H1 (cell line): ENCODE data around the gene ABL2. TPM values are rescaled to one million over a fixed set of nuclear protein-coding genes. Genes with fewer than 3 reads are reported as not detected.

Experiments
- CTCF ChIA-PET: fragments of 300-600 bp; sonication (Branson Sonifier 250); formaldehyde crosslinking; loops from one replicate; lab custom pipeline; 2021; ENCODE audit not compliant: partially characterized antibody; lab: Charles Lee
- POLR2A ChIA-PET: fragments of 300-600 bp; sonication (Branson Sonifier 250); formaldehyde crosslinking; loops from one replicate; lab custom pipeline; 2021; ENCODE audit warnings: inconsistent platforms; ENCODE audit not compliant: partially characterized antibody; lab: Charles Lee
- DNase-seq, 2 experiments: peaks; one replicate each; pipeline versions ENCODE4 v3.0.0 to v3.0.0-alpha.2; 2010 to 2022; ENCODE audit warnings: low spot score in 2 of 2, low read depth in 1 of 2, mixed read lengths in 1 of 2
- FAIRE-seq: peaks from 2 replicates; lab custom pipeline; 2011; peaks lifted over from hg19 to GRCh38; lab: Jason Lieb, UNC
- H2AFZ ChIP-seq: 2 replicates; pipeline ENCODE4 v1.8.1; 2012; ENCODE audit warnings: low read length, inconsistent platforms
- H2AK5ac ChIP-seq: 2 replicates; pipeline ENCODE4 v1.6.1; 2013; ENCODE audit warnings: low read depth, low read length
- H2BK120ac ChIP-seq: replicated peaks from 2 replicates; pipeline ENCODE3; 2013; ENCODE audit warnings: low read depth, low read length, inconsistent platforms
- H2BK12ac ChIP-seq: 2 replicates; pipeline ENCODE4 v1.6.1; 2013; ENCODE audit warnings: low read depth, low read length
- H2BK15ac ChIP-seq: 2 replicates; pipeline ENCODE4 v1.6.1; 2013; ENCODE audit warnings: low read length
- H2BK20ac ChIP-seq: 2 replicates; pipeline ENCODE4 v1.6.1; 2013; ENCODE audit warnings: low read length
- H2BK5ac ChIP-seq: 2 replicates; pipeline ENCODE4 v1.6.1; 2013; ENCODE audit warnings: low read depth, low read length
- H3K14ac ChIP-seq: 2 replicates; pipeline ENCODE4 v1.6.1; 2013; ENCODE audit warnings: inconsistent platforms; ENCODE audit not compliant: insufficient read length
- H3K18ac ChIP-seq: 2 replicates; pipeline ENCODE4 v1.6.1; 2013; ENCODE audit warnings: low read length; ENCODE audit errors: extremely low read depth
- H3K23ac ChIP-seq: 2 replicates; pipeline ENCODE4 v1.6.1; 2013; ENCODE audit warnings: inconsistent platforms; ENCODE audit not compliant: insufficient read length
- H3K23me2 ChIP-seq: 2 replicates; pipeline ENCODE4 v1.6.1; 2013; ENCODE audit warnings: low read depth, low read length
- H3K27ac ChIP-seq: 2 replicates; pipeline ENCODE4 v1.6.1; 2011; ENCODE audit warnings: low read depth, low read length, inconsistent platforms
- H3K27me3 ChIP-seq, 4 experiments: replicated peaks in 1 of 4; 1 replicate in 1 of 4; 2 replicates in 3 of 4; pipeline versions ENCODE4 v1.6.1 to v1.8.1; 2011 to 2013; ENCODE audit warnings: low read length in 3 of 4, mild to moderate bottlenecking in 3 of 4, inconsistent platforms in 2 of 4, mixed read lengths in 2 of 4, moderate library complexity in 1 of 4; ENCODE audit not compliant: control insufficient read depth in 3 of 4, insufficient read depth in 3 of 4; ENCODE audit errors: extremely low read depth in 1 of 4
- H3K36me3 ChIP-seq, 4 experiments: 2 replicates each; pipeline versions ENCODE4 v1.6.1 to v1.8.1; 2011 to 2013; ENCODE audit warnings: mild to moderate bottlenecking in 4 of 4, low read length in 3 of 4, moderate library complexity in 2 of 4, control low read depth in 1 of 4, inconsistent platforms in 1 of 4; ENCODE audit not compliant: insufficient read depth in 4 of 4, control insufficient read depth in 2 of 4
- H3K4ac ChIP-seq: replicated peaks from 2 replicates; pipeline ENCODE3; 2013; ENCODE audit warnings: low read length, low read depth, mixed read lengths, inconsistent platforms; ENCODE audit not compliant: insufficient read length
- H3K4me1 ChIP-seq, 4 experiments: replicated peaks in 1 of 4; 1 replicate in 1 of 4; 2 replicates in 3 of 4; pipeline versions ENCODE4 v1.6.1 to v1.8.1; 2011 to 2013; ENCODE audit warnings: low read length in 3 of 4, inconsistent platforms in 2 of 4, mixed read lengths in 1 of 4; ENCODE audit not compliant: insufficient read depth in 4 of 4, control insufficient read depth in 3 of 4
- H3K4me2 ChIP-seq, 2 experiments: 2 replicates each; pipeline versions ENCODE4 v1.6.1 to v1.8.1; 2011 to 2013; ENCODE audit warnings: low read depth in 2 of 2, low read length in 2 of 2, control low read depth in 1 of 2, inconsistent platforms in 1 of 2, mild to moderate bottlenecking in 1 of 2; ENCODE audit not compliant: insufficient read depth in 1 of 2
- H3K4me3 ChIP-seq, 4 experiments: fragments of 200-600, 300-600 bp in 1 of 4; sonication (generic), shearing (Covaris generic), sonication (Bioruptor Twin) in 1 of 4; 2 replicates each; pipeline versions ENCODE4 v1.5.1 to v1.8.1; 2011 to 2016; ENCODE audit warnings: low read length in 4 of 4, low read depth in 3 of 4, control low read depth in 2 of 4, inconsistent platforms in 2 of 4, mild to moderate bottlenecking in 2 of 4, mixed read lengths in 1 of 4, moderate library complexity in 1 of 4; ENCODE audit not compliant: insufficient read depth in 2 of 4; ENCODE audit errors: extremely low read depth in 1 of 4
- H3K56ac ChIP-seq: replicated peaks from 2 replicates; pipeline ENCODE3; 2013; ENCODE audit warnings: low read depth, mild to moderate bottlenecking, mixed read lengths, low read length, inconsistent platforms; ENCODE audit not compliant: insufficient read length
- H3K79me1 ChIP-seq: 2 replicates; pipeline ENCODE4 v1.6.1; 2013; ENCODE audit warnings: low read depth, low read length, control low read depth
- H3K79me2 ChIP-seq, 2 experiments: 2 replicates each; pipeline versions ENCODE4 v1.6.1 to v1.8.1; 2012 to 2013; ENCODE audit warnings: low read length in 2 of 2, mild to moderate bottlenecking in 2 of 2, inconsistent platforms in 1 of 2; ENCODE audit not compliant: insufficient read depth in 2 of 2, control insufficient read depth in 1 of 2
- H3K9ac ChIP-seq, 4 experiments: replicated peaks in 1 of 4; 1 replicate in 1 of 4; 2 replicates in 3 of 4; pipeline versions ENCODE4 v1.6.1 to v1.8.1; 2011 to 2013; ENCODE audit warnings: low read depth in 3 of 4, low read length in 3 of 4, control low read depth in 2 of 4, mild to moderate bottlenecking in 2 of 4, moderate library complexity in 2 of 4, inconsistent platforms in 1 of 4; ENCODE audit errors: extremely low read depth in 1 of 4
- H3K9me3 ChIP-seq, 2 experiments: 2 replicates each; pipeline versions ENCODE4 v1.6.1 to v1.8.1; 2012 to 2013; ENCODE audit warnings: mild to moderate bottlenecking in 2 of 2, moderate library complexity in 2 of 2, control low read depth in 1 of 2, inconsistent platforms in 1 of 2, low read depth in 1 of 2, low read length in 1 of 2, mixed read lengths in 1 of 2; ENCODE audit not compliant: insufficient read depth in 2 of 2
- H4K20me1 ChIP-seq, 2 experiments: replicated peaks in 1 of 2; 2 replicates each; pipeline versions ENCODE3 to v1.8.1; 2011 to 2013; ENCODE audit warnings: inconsistent platforms in 2 of 2, low read length in 2 of 2, mild to moderate bottlenecking in 1 of 2; ENCODE audit not compliant: insufficient read depth in 2 of 2, control insufficient read depth in 1 of 2
- H4K5ac ChIP-seq: 2 replicates; pipeline ENCODE4 v1.6.1; 2013; ENCODE audit warnings: low read length, low read depth, mixed read lengths, inconsistent platforms; ENCODE audit not compliant: insufficient read length
- H4K8ac ChIP-seq: 2 replicates; pipeline ENCODE4 v1.8.0; 2013; ENCODE audit warnings: mild to moderate bottlenecking, moderate library complexity, low read length, inconsistent platforms; ENCODE audit not compliant: insufficient read depth; ENCODE audit errors: extremely low read depth
- H4K91ac ChIP-seq: replicated peaks from 2 replicates; pipeline ENCODE3; 2013; ENCODE audit warnings: low read length, mixed read lengths, inconsistent platforms; ENCODE audit not compliant: insufficient read length
- CHD2 ChIP-seq: IDR thresholded peaks from 2 replicates; pipeline ENCODE4 v1.6.1; 2012; ENCODE audit warnings: low read length, improper control_type of control experiment
- E2F6 ChIP-seq: IDR thresholded peaks from 2 replicates; pipeline ENCODE4 v1.6.1; 2012; ENCODE audit warnings: inconsistent platforms
- GTF2F1 ChIP-seq: IDR thresholded peaks from 2 replicates; pipeline ENCODE4 v1.6.1; 2012; ENCODE audit warnings: low read depth, low read length, improper control_type of control experiment, borderline replicate concordance
- HDAC2 ChIP-seq, 2 experiments: fragments of 300-600 bp in 1 of 2; sonication (generic) in 1 of 2; IDR thresholded peaks; 2 replicates each; pipeline ENCODE4 v1.6.1; 2011 to 2012; ENCODE audit warnings: low read depth in 2 of 2, low read length in 2 of 2, mild to moderate bottlenecking in 2 of 2, moderate library complexity in 2 of 2, borderline replicate concordance in 1 of 2, inconsistent platforms in 1 of 2
- HDAC6 ChIP-seq: IDR thresholded peaks from one replicate; pipeline ENCODE4 v1.7.1; 2012; ENCODE audit warnings: low read depth, mild to moderate bottlenecking, inconsistent platforms, low read length, moderate library complexity
- MAX ChIP-seq: IDR thresholded peaks from 2 replicates; pipeline ENCODE4 v1.6.1; 2012; ENCODE audit warnings: inconsistent platforms
- PHF8 ChIP-seq: fragments of 200-600 bp; sonication (generic); conservative IDR thresholded peaks from 2 replicates; pipeline ENCODE4 v1.7.1; 2012; ENCODE audit warnings: low read depth, mild to moderate bottlenecking, inconsistent platforms, low read length, moderate library complexity
- POU5F1 ChIP-seq: IDR thresholded peaks from 2 replicates; pipeline ENCODE4 v1.6.1; 2011; ENCODE audit warnings: low read depth, mild to moderate bottlenecking, low read length, moderate library complexity
- RFX5 ChIP-seq: IDR thresholded peaks from 2 replicates; pipeline ENCODE4 v1.6.1; 2011; ENCODE audit warnings: low read depth, low read length, improper control_type of control experiment, borderline replicate concordance
- USF2 ChIP-seq: IDR thresholded peaks from 2 replicates; pipeline ENCODE4 v1.6.1; 2011; ENCODE audit warnings: low read length, improper control_type of control experiment
- WGBS, 2 experiments: shearing (Covaris generic) in 1 of 2; methylation state at CpG; one replicate each; pipeline versions ENCODE4 v1.1.6 to v1.1.7; 2013 to 2015; ENCODE audit warnings: low lambda C conversion rate in 2 of 2, mixed read lengths in 2 of 2, inconsistent platforms in 1 of 2, low coverage in 1 of 2, missing lambda C conversion rate in 1 of 2; ENCODE audit not compliant: insufficient replicate concordance in 2 of 2, insufficient coverage in 1 of 2, insufficient read length in 1 of 2; ENCODE audit errors: extremely low coverage in 1 of 2, missing lambda C conversion rate in 1 of 2; 5-methylcytosine and 5-hydroxymethylcytosine counted together
- polyA plus RNA-seq, 7 experiments: library from polyadenylated mRNA; depleted of rRNA in 3 of 7; stranded (reverse) in 5 of 7; unstranded in 2 of 7; fragments of >200 nt in 5 of 7; fragments of 200-250 nt in 2 of 7; gene quantifications; 1 replicate in 5 of 7; 2 replicates in 1 of 7; 4 replicates in 1 of 7; pipeline versions ENCODE4 v1.2.1 to v1.2.3, GENCODE V29; 2011 to 2013; ENCODE audit warnings: missing spikeins in 2 of 7, mixed read lengths in 2 of 7
- total RNA-seq: library from RNA; stranded (reverse); fragmentation: NEBNext Ultra II Directional; extraction: Animal tissue kit (Norgen Biotek cat#: 25700); gene quantifications from 2 replicates; pipeline ENCODE4 v1.2.1, GENCODE V29; 2021

ABL2 gene
- total and polyA plus RNA-seq, 2 of the 8 experiments (the other 6 are each of a cell fraction or from before 2014, with no cell fraction given) = 4.5 to 19.1 TPM

GRCh38 chr1:179127163-179127895 lies 102.1 kb downstream of the ABL2 start:
- Histone ChIP-seq H4K8ac (no peak overlapping the region), H3K23ac (no peak overlapping the region), H2BK120ac (no peak overlapping the region), H2AK5ac (no peak overlapping the region), H3K79me2 (0 out of 4 replicates have a peak, but pooled peaks cover 0 to 2% of the 10 kb centered on the region in 2 experiments), H2BK12ac (no peak overlapping the region), H2BK5ac (no peak overlapping the region), H3K79me1 (peaks cover 3% of the 10 kb centered on the region; the same call in 1 of the 2 replicates), H3K18ac (no peak overlapping the region), H3K9ac (no peak overlapping the region), H3K14ac (no peak overlapping the region), H3K9me3 (no peaks in the 10 kb centered on the region), H3K4me3 (no peak overlapping the region), H3K23me2 (no peaks in the 10 kb centered on the region), H3K4me1 (no peaks in the 10 kb centered on the region), H3K4ac (no peak overlapping the region), H4K5ac (no peak overlapping the region), H2AFZ (no peak overlapping the region), H2BK20ac (no peak overlapping the region), H3K36me3 (peaks cover 0 to 6% (median 2%) of the 10 kb centered on the region in 4 experiments; a peak in 4 of 8 replicates), H2BK15ac (no peak overlapping the region), H3K56ac (no peak overlapping the region), H4K20me1 (no peaks in the 10 kb centered on the region), H4K91ac (no peak overlapping the region), H3K27me3 (no peaks in the 10 kb centered on the region), H3K27ac (no peak overlapping the region), H3K4me2 (no peak overlapping the region)
- CTCF ChIA-PET = interaction anchor here (0.7 to 1.9 kb wide), 5 partner anchors 13 to 68 kb away, joined by 3 to 6 read pairs (median 4); no protein-coding TSS in a partner anchor
- DNase-seq (no peak), FAIRE-seq (no peak)
- 90% methylated on average over 5 of the region's 5 CpGs; no CpG with 5 or more reads in 1 of the 2 experiments for WGBS, 2 experiments
- POLR2A ChIA-PET = no interaction called here
- TF ChIP-seq PHF8 (no peak), USF2 (no peak), E2F6 (no peak), MAX (no peak), GTF2F1 (no peak), HDAC2 (IDR thresholded peaks at IDR 0.05; ENCODE audit: borderline replicate concordance in 1 of 2, low read depth in 2 of 2, low read length in 2 of 2) (no peak), POU5F1 (no peak), CHD2 (no peak), RFX5 (no peak), HDAC6 (no peak)
